H1 (cell line): ENCODE data around the gene NPFF.

Experiments
- CTCF ChIP-seq, 3 experiments: IDR thresholded peaks; 1 replicate in 2 of 3; 2 replicates in 1 of 3; pipeline versions ENCODE4 v1.5.1 to v1.6.1; 2011; ENCODE audit warnings: low read length in 3 of 3, mild to moderate bottlenecking in 3 of 3, inconsistent platforms in 2 of 3, low read depth in 1 of 3, moderate library complexity in 1 of 3; ENCODE audit not compliant: insufficient read depth in 1 of 3; ENCODE audit errors: control extremely low read depth in 1 of 3
- EP300 ChIP-seq, 2 experiments: IDR thresholded peaks; 1 replicate in 1 of 2; 2 replicates in 1 of 2; pipeline ENCODE4 v1.6.1; 2011 to 2012; ENCODE audit warnings: low read depth in 2 of 2, low read length in 2 of 2, mild to moderate bottlenecking in 2 of 2, borderline replicate concordance in 1 of 2, inconsistent platforms in 1 of 2, moderate library complexity in 1 of 2
- JUND ChIP-seq: IDR thresholded peaks from 2 replicates; pipeline ENCODE4 v1.6.1; 2011; ENCODE audit warnings: mild to moderate bottlenecking, improper control_type of control experiment, low read length
- TF ChIP-seq, protein P1 (sequence below): IDR thresholded peaks from 2 replicates; pipeline ENCODE4 v1.6.1; 2012; ENCODE audit warnings: inconsistent platforms

DNA sequence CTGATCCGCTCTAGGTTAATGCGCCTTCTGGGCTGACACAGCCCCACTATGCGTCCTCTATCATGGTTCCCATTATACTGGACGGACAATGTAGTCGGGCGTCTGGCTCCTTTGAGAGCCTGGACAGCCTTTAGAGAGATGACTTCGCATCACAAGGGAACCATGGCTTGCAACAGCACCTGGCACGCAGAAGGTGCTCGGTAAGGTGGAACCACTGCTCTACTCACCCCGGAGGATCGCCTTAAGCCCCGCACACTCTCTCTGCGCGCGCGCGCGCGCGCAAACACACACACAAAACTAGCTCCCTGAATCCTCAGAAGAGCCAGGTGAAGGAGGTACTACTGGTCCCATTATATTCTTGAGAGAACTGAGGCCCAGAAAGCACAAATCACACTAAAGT, 15.1 kb downstream of the NPFF start:
- TF ChIP-seq, protein P1, sequence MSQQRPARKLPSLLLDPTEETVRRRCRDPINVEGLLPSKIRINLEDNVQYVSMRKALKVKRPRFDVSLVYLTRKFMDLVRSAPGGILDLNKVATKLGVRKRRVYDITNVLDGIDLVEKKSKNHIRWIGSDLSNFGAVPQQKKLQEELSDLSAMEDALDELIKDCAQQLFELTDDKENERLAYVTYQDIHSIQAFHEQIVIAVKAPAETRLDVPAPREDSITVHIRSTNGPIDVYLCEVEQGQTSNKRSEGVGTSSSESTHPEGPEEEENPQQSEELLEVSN: no peak
- TF ChIP-seq CTCF (IDR thresholded peaks at IDR 0.05; ENCODE audit: control extremely low read depth in 1 of 3, insufficient read depth in 1 of 3, low read depth in 1 of 3, low read length in 3 of 3) (no peak), EP300 (IDR thresholded peaks at IDR 0.05; ENCODE audit: borderline replicate concordance in 1 of 2, low read depth in 2 of 2, low read length in 2 of 2) (no peak), JUND (no peak)
